K562 (cell line): ENCODE results near the gene WDR55. TPM values are rescaled to one million over a fixed set of nuclear protein-coding genes. Genes with fewer than 3 reads are reported as not detected.

Experiments used
- BCL6 ChIP-seq: fragments of 250-450 bp; sonication (Bioruptor Pico); IDR thresholded peaks from 2 replicates; pipeline ENCODE4 v1.4.0; 2020
- CTCFL ChIP-seq: IDR thresholded peaks from 2 replicates; pipeline ENCODE4 v1.6.1; 2011; ENCODE audit warnings: borderline replicate concordance, low read depth, mild to moderate bottlenecking, moderate library complexity, low read length; ENCODE audit not compliant: insufficient read depth, poor library complexity, severe bottlenecking
- DACH1 ChIP-seq: fragments of 450-650 bp; IDR thresholded peaks from 2 replicates; pipeline ENCODE4 v1.6.1; 2018; ENCODE audit not compliant: partially characterized antibody
- EHMT2 ChIP-seq: fragments of 450-650 bp; IDR thresholded peaks from 2 replicates; pipeline ENCODE4 v1.6.1; 2018; ENCODE audit warnings: antibody characterized with exemption
- ELF1 ChIP-seq: fragments of 200-800 bp; sonication (Bioruptor generic); IDR thresholded peaks from 2 replicates; pipeline ENCODE4 v1.6.1; 2016; ENCODE audit warnings: missing genetic modification characterization, missing compliant biosample characterization
- GABPB2 ChIP-seq: fragments of 250-450 bp; sonication (Bioruptor Pico); conservative IDR thresholded peaks from 2 replicates; pipeline ENCODE4 v1.5.1; 2021; ENCODE audit warnings: mild to moderate bottlenecking
- JUN ChIP-seq, 2 experiments: sonication (generic) in 1 of 2; formaldehyde crosslinking in 1 of 2; IDR thresholded peaks; 2 replicates each; pipeline versions ENCODE4 v1.6.1 to v1.8.0; 2012 to 2022; ENCODE audit warnings: borderline replicate concordance in 2 of 2, mild to moderate bottlenecking in 2 of 2, improper control_type of control experiment in 1 of 2, low read depth in 1 of 2, low read length in 1 of 2, missing genetic modification reagents in 1 of 2
- KLF1 ChIP-seq: fragments of 450-650 bp; IDR thresholded peaks from 2 replicates; pipeline ENCODE4 v1.6.1; 2016; ENCODE audit warnings: missing genetic modification characterization, missing compliant biosample characterization
- PRMT5 ChIP-seq: sonication (generic); formaldehyde crosslinking; IDR thresholded peaks from 2 replicates; pipeline ENCODE4 v1.5.0; 2020; ENCODE audit warnings: missing genetic modification reagents
- RERE ChIP-seq: sonication (generic); formaldehyde crosslinking; IDR thresholded peaks from 2 replicates; pipeline ENCODE4 v1.8.0; 2023; ENCODE audit warnings: missing genetic modification reagents, mild to moderate bottlenecking, borderline replicate concordance
- SMAD4 ChIP-seq: fragments of 250-450 bp; sonication (Bioruptor Pico); conservative IDR thresholded peaks from 2 replicates; pipeline ENCODE4 v1.8.0; 2021; ENCODE audit warnings: inconsistent platforms, mild to moderate bottlenecking, moderate library complexity
- ZKSCAN8 ChIP-seq: fragments of 200-800 bp; sonication (Bioruptor generic); IDR thresholded peaks from 2 replicates; pipeline ENCODE4 v1.6.1; 2016; ENCODE audit warnings: missing genetic modification characterization, missing compliant biosample characterization
- ZNF174 ChIP-seq: fragments of 250-450 bp; sonication (Bioruptor Pico); IDR thresholded peaks from 2 replicates; pipeline ENCODE4 v1.4.0; 2020; ENCODE audit warnings: mild to moderate bottlenecking
- ZNF280B ChIP-seq: fragments of 250-450 bp; sonication (Bioruptor Pico); IDR thresholded peaks from 2 replicates; pipeline ENCODE4 v1.5.1; 2021; ENCODE audit warnings: mild to moderate bottlenecking
- ZNF511 ChIP-seq: sonication (generic); formaldehyde crosslinking; IDR thresholded peaks from 2 replicates; pipeline ENCODE4 v1.8.0; 2022; ENCODE audit warnings: mild to moderate bottlenecking, missing genetic modification reagents
- ZNF589 ChIP-seq: fragments of 200-800 bp; sonication (Bioruptor generic); IDR thresholded peaks from 2 replicates; pipeline ENCODE4 v1.6.1; 2016; ENCODE audit warnings: low read depth, missing genetic modification characterization, missing compliant biosample characterization
- ZNF764 ChIP-seq: fragments of 250-450 bp; sonication (Bioruptor Pico); IDR thresholded peaks from 2 replicates; pipeline ENCODE4 v1.4.0; 2020; ENCODE audit warnings: low read depth, mild to moderate bottlenecking, moderate library complexity
- polyA plus RNA-seq, 8 experiments: library from polyadenylated mRNA; depleted of rRNA in 4 of 8; stranded (reverse) in 5 of 8; unstranded in 3 of 8; fragments of >200 nt; fragmentation: Nextera tagmentation in 2 of 8; fragmentation: Illumina TruSeq in 1 of 8; extraction: Ambion mirVana in 2 of 8; extraction: Trizol in 1 of 8; gene quantifications; 2 replicates each; pipeline versions ENCODE4 v1.2.1 to v1.2.3, GENCODE V29; 2011 to 2014; ENCODE audit warnings: inconsistent platforms in 1 of 8, missing spikeins in 1 of 8
- total RNA-seq, 7 experiments: library from RNA; depleted of rRNA in 6 of 7; stranded (reverse); fragments of >200 nt in 6 of 7; fragmentation: Illumina TruSeq in 2 of 7; extraction: Trizol in 2 of 7; gene quantifications; 2 replicates each; pipeline versions ENCODE4 v1.2.1 to v1.2.3, GENCODE V29; 2011 to 2021; ENCODE audit warnings: low replicate concordance in 1 of 7

WDR55 gene
- total and polyA plus RNA-seq, 9 of the 15 experiments (the other 6 are each of a cell fraction or from before 2014, with no cell fraction given), result 5.2 to 45.0 (median 29.3) TPM

GRCh38 chr5:140639148-140639981 is 25.3 kb upstream of the WDR55 start, which contains the start of gene TMCO6 (continued):
- peak; percentile 34 for TF ChIP-seq CTCFL
- peak; percentile 23; the same call in 1 of the 2 replicates for TF ChIP-seq ZNF511
- peak; percentile 55; the same call in 1 of the 2 replicates for TF ChIP-seq ELF1 (tag)
- no peak for TF ChIP-seq EHMT2
- peak; percentile 16; the same call in 1 of the 2 replicates for TF ChIP-seq ZNF589 (CRISPR knock-in tag)
- no peak for TF ChIP-seq ZNF174 (CRISPR knock-in tag)
- no peak for TF ChIP-seq GABPB2 (CRISPR knock-in tag)
- TF ChIP-seq PRMT5 (CRISPR knock-in tag), result no peak
- TF ChIP-seq SMAD4, result peak; percentile 78; the same call in 1 of the 2 replicates
- TF ChIP-seq ZNF280B (CRISPR knock-in tag), result no peak
- TF ChIP-seq BCL6 (CRISPR knock-in tag), result no peak
- no peak for TF ChIP-seq RERE (CRISPR knock-in tag)
- peak; percentile 77 for TF ChIP-seq DACH1
- TF ChIP-seq KLF1 (tag), result 0 out of 2 replicates have a peak, but pooled peaks have one; percentile 42
- TF ChIP-seq ZKSCAN8, result no peak
- TF ChIP-seq JUN (IDR thresholded peaks at IDR 0.05; ENCODE audit: borderline replicate concordance, low read depth, low read length), result peak; percentile 45; the same call in 1 of the 2 replicates
- no peak for TF ChIP-seq JUN (CRISPR knock-in tag; IDR thresholded peaks at IDR 0.05; ENCODE audit: borderline replicate concordance)
- TF ChIP-seq ZNF764 (CRISPR knock-in tag), result no peak
